HepG2 (cell line): Measurements from ENCODE around the gene OTOP1. TPM values are rescaled to one million over a fixed set of nuclear protein-coding genes. Genes with fewer than 3 reads are reported as not detected.

Experiments
- MAF1 ChIP-seq: sonication (generic); formaldehyde crosslinking; IDR thresholded peaks from 2 replicates; pipeline ENCODE4 v1.5.0; 2020; ENCODE audit warnings: missing genetic modification reagents, borderline replicate concordance
- MATR3 ChIP-seq: sonication (generic); formaldehyde crosslinking; IDR thresholded peaks from 2 replicates; pipeline ENCODE4 v1.4.0; 2020; ENCODE audit warnings: missing genetic modification reagents
- SMYD3 ChIP-seq: sonication (generic); formaldehyde crosslinking; IDR thresholded peaks from 2 replicates; pipeline ENCODE4 v1.8.1; 2023; ENCODE audit warnings: mild to moderate bottlenecking, missing genetic modification reagents
- SP4 ChIP-seq: sonication (generic); formaldehyde crosslinking; IDR thresholded peaks from 2 replicates; pipeline ENCODE4 v1.8.1; 2023; ENCODE audit warnings: mild to moderate bottlenecking, missing genetic modification reagents
- TP53 ChIP-seq: sonication (generic); formaldehyde crosslinking; conservative IDR thresholded peaks from 2 replicates; pipeline ENCODE4 v1.4.0; 2020; ENCODE audit warnings: missing genetic modification reagents
- ZNF225 ChIP-seq: sonication (generic); formaldehyde crosslinking; IDR thresholded peaks from 2 replicates; pipeline ENCODE4 v1.4.0; 2020; ENCODE audit warnings: mild to moderate bottlenecking, missing genetic modification reagents
- polyA plus RNA-seq, 8 experiments: library from polyadenylated mRNA; depleted of rRNA in 3 of 8; stranded (reverse) in 7 of 8; unstranded in 1 of 8; fragments of >200 nt; fragmentation: Illumina TruSeq in 4 of 8; extraction: Trizol in 4 of 8; gene quantifications; 2 replicates each; pipeline versions ENCODE4 v1.2.1 to v1.2.3, GENCODE V29; 2011 to 2016; ENCODE audit warnings: low read depth in 4 of 8, missing spikeins in 1 of 8, mixed read lengths in 1 of 8; ENCODE audit not compliant: insufficient read depth in 1 of 8
- total RNA-seq, 5 experiments: library from RNA; depleted of rRNA; stranded (reverse); fragments of >200 nt; fragmentation: Illumina TruSeq; extraction: Trizol; gene quantifications; 2 replicates each; pipeline ENCODE4 v1.2.3, GENCODE V29; 2016; ENCODE audit warnings: low read depth in 1 of 5
- TF ChIP-seq, protein P1 (sequence below): sonication (generic); formaldehyde crosslinking; IDR thresholded peaks from 2 replicates; pipeline ENCODE4 v1.4.0; 2020; ENCODE audit warnings: mild to moderate bottlenecking, low read depth, missing genetic modification reagents
- TF ChIP-seq, protein P2 (sequence below), 2 experiments: fragments of 450-650 bp in 1 of 2; sonication (generic) in 1 of 2; formaldehyde crosslinking; IDR thresholded peaks; 2 replicates each; pipeline versions ENCODE4 v1.5.0 to v1.8.0; 2020 to 2022; ENCODE audit warnings: mild to moderate bottlenecking in 1 of 2, missing genetic modification reagents in 1 of 2
- TF ChIP-seq, protein P3 (sequence below): sonication (generic); formaldehyde crosslinking; IDR thresholded peaks from 2 replicates; pipeline ENCODE4 v1.5.0; 2020; ENCODE audit warnings: mild to moderate bottlenecking, missing genetic modification reagents
- TF ChIP-seq, protein P4 (sequence below): sonication (generic); formaldehyde crosslinking; IDR thresholded peaks from 2 replicates; pipeline ENCODE4 v1.8.1; 2023; ENCODE audit warnings: mild to moderate bottlenecking, missing genetic modification reagents, borderline replicate concordance
- TF ChIP-seq, protein P5 (sequence below): sonication (generic); formaldehyde crosslinking; IDR thresholded peaks from 2 replicates; pipeline ENCODE4 v1.4.0; 2020; ENCODE audit warnings: missing genetic modification reagents
- TF ChIP-seq, protein P6 (sequence below): sonication (generic); formaldehyde crosslinking; IDR thresholded peaks from 2 replicates; pipeline ENCODE4 v1.5.0; 2020; ENCODE audit warnings: missing genetic modification reagents, mild to moderate bottlenecking, borderline replicate concordance
- TF ChIP-seq, protein P7 (sequence below): sonication (generic); formaldehyde crosslinking; IDR thresholded peaks from 2 replicates; pipeline ENCODE4 v1.4.0; 2020; ENCODE audit warnings: missing genetic modification reagents
- TF ChIP-seq, protein P8 (sequence below): sonication (generic); formaldehyde crosslinking; IDR thresholded peaks from 2 replicates; pipeline ENCODE4 v1.5.1; 2020; ENCODE audit warnings: mild to moderate bottlenecking, missing genetic modification reagents, moderate library complexity

The OTOP1 gene
- total and polyA plus RNA-seq, 2 of the 13 experiments (the other 11 are each of a cell fraction or from before 2014, with no cell fraction given): not detected

DNA sequence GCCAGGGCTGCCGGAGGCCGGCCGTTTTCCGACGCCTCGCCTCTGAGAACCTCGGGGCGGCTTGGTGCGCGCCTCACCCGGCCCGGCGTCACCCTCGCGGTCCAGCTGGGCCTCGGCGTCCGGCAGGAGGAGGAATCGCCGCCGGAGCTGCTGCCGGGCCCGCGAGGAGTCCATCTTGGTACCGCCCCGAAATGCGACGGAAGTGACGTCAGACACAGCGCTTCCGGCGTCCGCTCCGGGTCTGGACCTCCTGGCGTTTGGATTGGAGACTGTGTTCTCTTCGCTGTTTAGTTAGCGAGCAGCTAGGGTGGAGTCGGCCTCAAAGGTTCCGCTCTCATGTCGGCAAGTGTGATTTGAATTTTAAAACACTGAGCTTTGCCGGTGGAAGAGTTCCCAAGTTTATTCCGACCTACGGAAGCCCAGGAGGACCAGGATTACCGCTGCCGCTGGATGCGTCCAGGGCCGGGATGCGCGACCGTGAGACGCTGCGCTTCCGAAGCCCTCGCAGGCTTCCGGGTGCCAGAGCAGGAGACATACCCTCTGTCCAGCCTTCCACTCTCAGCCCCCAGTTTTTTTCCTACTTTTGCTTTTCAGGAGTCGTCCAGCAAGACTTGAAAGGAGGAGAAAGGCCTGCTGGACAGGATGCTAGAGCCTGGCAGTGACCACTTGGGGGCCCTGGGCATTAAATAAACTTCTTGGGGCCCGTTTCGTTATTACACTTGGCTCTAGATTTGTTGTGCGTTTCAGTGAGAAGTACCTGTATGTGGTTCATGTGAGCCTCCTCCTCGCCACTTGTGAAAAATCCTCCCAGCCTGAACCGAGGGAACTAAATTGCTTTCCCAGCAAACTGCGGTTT is 21.5 kb upstream of the OTOP1 start, which contains the start of gene TMEM128 (continued):
- TF ChIP-seq, protein P1, sequence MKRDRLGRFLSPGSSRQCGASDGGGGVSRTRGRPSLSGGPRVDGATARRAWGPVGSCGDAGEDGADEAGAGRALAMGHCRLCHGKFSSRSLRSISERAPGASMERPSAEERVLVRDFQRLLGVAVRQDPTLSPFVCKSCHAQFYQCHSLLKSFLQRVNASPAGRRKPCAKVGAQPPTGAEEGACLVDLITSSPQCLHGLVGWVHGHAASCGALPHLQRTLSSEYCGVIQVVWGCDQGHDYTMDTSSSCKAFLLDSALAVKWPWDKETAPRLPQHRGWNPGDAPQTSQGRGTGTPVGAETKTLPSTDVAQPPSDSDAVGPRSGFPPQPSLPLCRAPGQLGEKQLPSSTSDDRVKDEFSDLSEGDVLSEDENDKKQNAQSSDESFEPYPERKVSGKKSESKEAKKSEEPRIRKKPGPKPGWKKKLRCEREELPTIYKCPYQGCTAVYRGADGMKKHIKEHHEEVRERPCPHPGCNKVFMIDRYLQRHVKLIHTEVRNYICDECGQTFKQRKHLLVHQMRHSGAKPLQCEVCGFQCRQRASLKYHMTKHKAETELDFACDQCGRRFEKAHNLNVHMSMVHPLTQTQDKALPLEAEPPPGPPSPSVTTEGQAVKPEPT (CRISPR knock-in tag): no peak
- TF ChIP-seq, protein P2, sequence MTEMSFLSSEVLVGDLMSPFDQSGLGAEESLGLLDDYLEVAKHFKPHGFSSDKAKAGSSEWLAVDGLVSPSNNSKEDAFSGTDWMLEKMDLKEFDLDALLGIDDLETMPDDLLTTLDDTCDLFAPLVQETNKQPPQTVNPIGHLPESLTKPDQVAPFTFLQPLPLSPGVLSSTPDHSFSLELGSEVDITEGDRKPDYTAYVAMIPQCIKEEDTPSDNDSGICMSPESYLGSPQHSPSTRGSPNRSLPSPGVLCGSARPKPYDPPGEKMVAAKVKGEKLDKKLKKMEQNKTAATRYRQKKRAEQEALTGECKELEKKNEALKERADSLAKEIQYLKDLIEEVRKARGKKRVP (CRISPR knock-in tag; IDR thresholded peaks at IDR 0.05): no peak
- TF ChIP-seq ZNF225 (CRISPR knock-in tag) (no peak), SMYD3 (no peak), SP4 (CRISPR knock-in tag) (peak; percentile 72), MATR3 (CRISPR knock-in tag) (no peak), TP53 (CRISPR knock-in tag) (0 out of 2 replicates have a peak, but pooled peaks have one; percentile 20), MAF1 (0 out of 2 replicates have a peak, but pooled peaks have one; percentile 60)
- TF ChIP-seq, protein P3, sequence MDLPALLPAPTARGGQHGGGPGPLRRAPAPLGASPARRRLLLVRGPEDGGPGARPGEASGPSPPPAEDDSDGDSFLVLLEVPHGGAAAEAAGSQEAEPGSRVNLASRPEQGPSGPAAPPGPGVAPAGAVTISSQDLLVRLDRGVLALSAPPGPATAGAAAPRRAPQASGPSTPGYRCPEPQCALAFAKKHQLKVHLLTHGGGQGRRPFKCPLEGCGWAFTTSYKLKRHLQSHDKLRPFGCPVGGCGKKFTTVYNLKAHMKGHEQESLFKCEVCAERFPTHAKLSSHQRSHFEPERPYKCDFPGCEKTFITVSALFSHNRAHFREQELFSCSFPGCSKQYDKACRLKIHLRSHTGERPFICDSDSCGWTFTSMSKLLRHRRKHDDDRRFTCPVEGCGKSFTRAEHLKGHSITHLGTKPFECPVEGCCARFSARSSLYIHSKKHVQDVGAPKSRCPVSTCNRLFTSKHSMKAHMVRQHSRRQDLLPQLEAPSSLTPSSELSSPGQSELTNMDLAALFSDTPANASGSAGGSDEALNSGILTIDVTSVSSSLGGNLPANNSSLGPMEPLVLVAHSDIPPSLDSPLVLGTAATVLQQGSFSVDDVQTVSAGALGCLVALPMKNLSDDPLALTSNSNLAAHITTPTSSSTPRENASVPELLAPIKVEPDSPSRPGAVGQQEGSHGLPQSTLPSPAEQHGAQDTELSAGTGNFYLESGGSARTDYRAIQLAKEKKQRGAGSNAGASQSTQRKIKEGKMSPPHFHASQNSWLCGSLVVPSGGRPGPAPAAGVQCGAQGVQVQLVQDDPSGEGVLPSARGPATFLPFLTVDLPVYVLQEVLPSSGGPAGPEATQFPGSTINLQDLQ (CRISPR knock-in tag): peak; percentile 10; the same call in 1 of the 2 replicates
- TF ChIP-seq, protein P4, sequence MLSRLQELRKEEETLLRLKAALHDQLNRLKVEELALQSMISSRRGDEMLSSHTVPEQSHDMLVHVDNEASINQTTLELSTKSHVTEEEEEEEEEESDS (CRISPR knock-in tag): no peak
- TF ChIP-seq, protein P5, sequence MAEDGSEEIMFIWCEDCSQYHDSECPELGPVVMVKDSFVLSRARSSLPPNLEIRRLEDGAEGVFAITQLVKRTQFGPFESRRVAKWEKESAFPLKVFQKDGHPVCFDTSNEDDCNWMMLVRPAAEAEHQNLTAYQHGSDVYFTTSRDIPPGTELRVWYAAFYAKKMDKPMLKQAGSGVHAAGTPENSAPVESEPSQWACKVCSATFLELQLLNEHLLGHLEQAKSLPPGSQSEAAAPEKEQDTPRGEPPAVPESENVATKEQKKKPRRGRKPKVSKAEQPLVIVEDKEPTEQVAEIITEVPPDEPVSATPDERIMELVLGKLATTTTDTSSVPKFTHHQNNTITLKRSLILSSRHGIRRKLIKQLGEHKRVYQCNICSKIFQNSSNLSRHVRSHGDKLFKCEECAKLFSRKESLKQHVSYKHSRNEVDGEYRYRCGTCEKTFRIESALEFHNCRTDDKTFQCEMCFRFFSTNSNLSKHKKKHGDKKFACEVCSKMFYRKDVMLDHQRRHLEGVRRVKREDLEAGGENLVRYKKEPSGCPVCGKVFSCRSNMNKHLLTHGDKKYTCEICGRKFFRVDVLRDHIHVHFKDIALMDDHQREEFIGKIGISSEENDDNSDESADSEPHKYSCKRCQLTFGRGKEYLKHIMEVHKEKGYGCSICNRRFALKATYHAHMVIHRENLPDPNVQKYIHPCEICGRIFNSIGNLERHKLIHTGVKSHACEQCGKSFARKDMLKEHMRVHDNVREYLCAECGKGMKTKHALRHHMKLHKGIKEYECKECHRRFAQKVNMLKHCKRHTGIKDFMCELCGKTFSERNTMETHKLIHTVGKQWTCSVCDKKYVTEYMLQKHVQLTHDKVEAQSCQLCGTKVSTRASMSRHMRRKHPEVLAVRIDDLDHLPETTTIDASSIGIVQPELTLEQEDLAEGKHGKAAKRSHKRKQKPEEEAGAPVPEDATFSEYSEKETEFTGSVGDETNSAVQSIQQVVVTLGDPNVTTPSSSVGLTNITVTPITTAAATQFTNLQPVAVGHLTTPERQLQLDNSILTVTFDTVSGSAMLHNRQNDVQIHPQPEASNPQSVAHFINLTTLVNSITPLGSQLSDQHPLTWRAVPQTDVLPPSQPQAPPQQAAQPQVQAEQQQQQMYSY (CRISPR knock-in tag): peak; percentile 78
- TF ChIP-seq, protein P6, sequence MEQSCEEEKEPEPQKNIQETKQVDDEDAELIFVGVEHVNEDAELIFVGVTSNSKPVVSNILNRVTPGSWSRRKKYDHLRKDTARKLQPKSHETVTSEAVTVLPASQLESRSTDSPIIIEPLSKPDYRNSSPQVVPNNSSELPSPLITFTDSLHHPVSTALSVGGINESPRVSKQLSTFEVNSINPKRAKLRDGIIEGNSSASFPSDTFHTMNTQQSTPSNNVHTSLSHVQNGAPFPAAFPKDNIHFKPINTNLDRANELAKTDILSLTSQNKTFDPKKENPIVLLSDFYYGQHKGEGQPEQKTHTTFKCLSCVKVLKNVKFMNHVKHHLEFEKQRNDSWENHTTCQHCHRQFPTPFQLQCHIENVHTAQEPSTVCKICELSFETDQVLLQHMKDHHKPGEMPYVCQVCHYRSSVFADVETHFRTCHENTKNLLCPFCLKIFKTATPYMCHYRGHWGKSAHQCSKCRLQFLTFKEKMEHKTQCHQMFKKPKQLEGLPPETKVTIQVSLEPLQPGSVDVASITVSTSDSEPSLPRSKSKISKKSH (CRISPR knock-in tag): peak; percentile 68; the same call in 1 of the 2 replicates
- TF ChIP-seq, protein P7, sequence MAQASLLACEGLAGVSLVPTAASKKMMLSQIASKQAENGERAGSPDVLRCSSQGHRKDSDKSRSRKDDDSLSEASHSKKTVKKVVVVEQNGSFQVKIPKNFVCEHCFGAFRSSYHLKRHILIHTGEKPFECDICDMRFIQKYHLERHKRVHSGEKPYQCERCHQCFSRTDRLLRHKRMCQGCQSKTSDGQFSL (CRISPR knock-in tag): no peak
- TF ChIP-seq, protein P8, sequence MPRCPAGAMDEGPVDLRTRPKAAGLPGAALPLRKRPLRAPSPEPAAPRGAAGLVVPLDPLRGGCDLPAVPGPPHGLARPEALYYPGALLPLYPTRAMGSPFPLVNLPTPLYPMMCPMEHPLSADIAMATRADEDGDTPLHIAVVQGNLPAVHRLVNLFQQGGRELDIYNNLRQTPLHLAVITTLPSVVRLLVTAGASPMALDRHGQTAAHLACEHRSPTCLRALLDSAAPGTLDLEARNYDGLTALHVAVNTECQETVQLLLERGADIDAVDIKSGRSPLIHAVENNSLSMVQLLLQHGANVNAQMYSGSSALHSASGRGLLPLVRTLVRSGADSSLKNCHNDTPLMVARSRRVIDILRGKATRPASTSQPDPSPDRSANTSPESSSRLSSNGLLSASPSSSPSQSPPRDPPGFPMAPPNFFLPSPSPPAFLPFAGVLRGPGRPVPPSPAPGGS (CRISPR knock-in tag): 0 out of 2 replicates have a peak, but pooled peaks have one; percentile 43
